ENCODE data around the gene AFMID. TPM values are rescaled to one million over a fixed set of nuclear protein-coding genes. Genes with fewer than 3 reads are reported as not detected.

AFMID gene
- total and polyA plus RNA-seq, 2 of the 13 experiments (the other 11 are each of a cell fraction or from before 2014, with no cell fraction given) = 249 to 270 TPM

DNA sequence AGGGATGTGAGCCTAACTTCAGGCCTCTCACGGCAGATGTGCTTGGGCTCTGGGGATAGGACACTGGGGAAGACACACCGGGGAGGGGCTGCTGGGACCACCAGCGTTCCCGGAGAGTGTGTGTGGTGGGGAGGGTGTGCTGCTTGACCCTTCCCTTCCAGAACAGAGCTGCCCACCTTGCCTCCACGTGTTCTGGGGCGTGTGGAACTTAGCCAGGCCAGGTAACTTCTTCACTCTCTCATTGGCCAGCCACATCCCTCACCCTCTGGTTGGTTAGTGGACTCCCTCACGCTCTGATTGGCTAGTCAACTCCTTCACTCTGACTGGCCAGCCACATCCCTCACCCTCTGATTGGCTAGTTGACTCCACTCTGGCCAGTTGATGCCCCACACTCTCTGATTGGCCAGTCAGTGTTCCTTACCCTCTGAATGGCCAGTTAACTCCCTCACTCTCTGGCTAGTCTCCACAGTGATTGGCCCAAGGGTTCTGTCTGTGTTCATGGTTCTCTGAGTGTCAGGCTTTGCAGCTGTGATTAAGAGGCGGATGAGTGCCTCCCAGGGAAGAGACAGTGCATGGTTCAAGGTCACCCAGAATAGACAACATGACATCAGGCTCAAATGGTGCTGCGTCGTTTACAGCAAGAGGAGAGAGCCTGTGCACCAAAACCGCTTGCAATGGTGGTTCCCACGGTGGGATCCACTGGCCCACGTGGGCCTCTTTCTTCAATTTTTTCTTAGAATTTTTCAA, 54.3 kb downstream of the AFMID start (continued):
- TF ChIP-seq ZSCAN29 (CRISPR knock-in tag; conservative IDR thresholded peaks at IDR 0.05) (no peak), ZBTB20 (CRISPR knock-in tag; IDR thresholded peaks at IDR 0.05; ENCODE audit: borderline replicate concordance, low read depth) (no peak), NFYC (CRISPR knock-in tag; IDR thresholded peaks at IDR 0.05) (peak; percentile 99), ZNF569 (CRISPR knock-in tag; IDR thresholded peaks at IDR 0.05; ENCODE audit: borderline replicate concordance) (no peak), ADNP (CRISPR knock-in tag; IDR thresholded peaks at IDR 0.05) (no peak), DMAP1 (CRISPR knock-in tag; IDR thresholded peaks at IDR 0.05) (0 out of 2 replicates have a peak, but pooled peaks have one; percentile 17), ETV5 (CRISPR knock-in tag; IDR thresholded peaks at IDR 0.05; ENCODE audit: borderline replicate concordance) (peak; percentile 61; the same call in 1 of the 2 replicates), KDM4B (CRISPR knock-in tag; IDR thresholded peaks at IDR 0.05) (peak; percentile 80; the same call in 1 of the 2 replicates), ZNF879 (CRISPR knock-in tag; IDR thresholded peaks at IDR 0.05) (0 out of 2 replicates have a peak, but pooled peaks have one; percentile 33), KLF12 (CRISPR knock-in tag; IDR thresholded peaks at IDR 0.05; ENCODE audit: borderline replicate concordance) (no peak), NFATC3 (CRISPR knock-in tag; IDR thresholded peaks at IDR 0.05) (peak; percentile 75; the same call in 1 of the 2 replicates), HMG20A (CRISPR knock-in tag; IDR thresholded peaks at IDR 0.05; ENCODE audit: borderline replicate concordance) (peak; percentile 44; the same call in 1 of the 2 replicates), ZNF598 (CRISPR knock-in tag; IDR thresholded peaks at IDR 0.05; ENCODE audit: borderline replicate concordance) (peak; percentile 73; the same call in 1 of the 2 replicates), MIER2 (CRISPR knock-in tag; IDR thresholded peaks at IDR 0.05) (peak; percentile 12; the same call in 1 of the 2 replicates), ZNF44 (CRISPR knock-in tag; IDR thresholded peaks at IDR 0.05) (peak; percentile 87; the same call in 1 of the 2 replicates), TBX2 (CRISPR knock-in tag; IDR thresholded peaks at IDR 0.05; ENCODE audit: borderline replicate concordance) (peak; percentile 28; the same call in 1 of the 2 replicates), SOX13 (IDR thresholded peaks at IDR 0.05) (no peak), SOX13 (CRISPR knock-in tag; conservative IDR thresholded peaks at IDR 0.05 in 1 of 2, IDR thresholded peaks at IDR 0.05 in 1 of 2) (peak in 1 of 2 experiments; percentile 39; a peak in 1 of 4 replicates), HNRNPLL (IDR thresholded peaks at IDR 0.05; ENCODE audit: low read depth, low read length, poor library complexity, severe bottlenecking) (no peak), SIN3A (IDR thresholded peaks at IDR 0.05; ENCODE audit: borderline replicate concordance, low read depth, low read length) (no peak), ZNF251 (CRISPR knock-in tag; IDR thresholded peaks at IDR 0.05) (0 out of 2 replicates have a peak, but pooled peaks have one; percentile 36), IKZF4 (CRISPR knock-in tag; IDR thresholded peaks at IDR 0.05; ENCODE audit: borderline replicate concordance, low read depth, not compliant biosample characterization) (peak; percentile 13), ZNF329 (CRISPR knock-in tag; IDR thresholded peaks at IDR 0.05; ENCODE audit: low read depth) (0 out of 2 replicates have a peak, but pooled peaks have one; percentile 29), ZFP36 (IDR thresholded peaks at IDR 0.05; ENCODE audit: borderline replicate concordance, low read depth, low read length, partially characterized antibody) (no peak), RBM22 (optimal IDR thresholded peaks at IDR 0.05; ENCODE audit: low read length) (no peak), ZNF331 (CRISPR knock-in tag; IDR thresholded peaks at IDR 0.05) (peak; percentile 74), ZNF33B (CRISPR knock-in tag; IDR thresholded peaks at IDR 0.05) (peak; percentile 84), ZNF589 (CRISPR knock-in tag; conservative IDR thresholded peaks at IDR 0.05) (no peak)
- TF ChIP-seq, protein P1, sequence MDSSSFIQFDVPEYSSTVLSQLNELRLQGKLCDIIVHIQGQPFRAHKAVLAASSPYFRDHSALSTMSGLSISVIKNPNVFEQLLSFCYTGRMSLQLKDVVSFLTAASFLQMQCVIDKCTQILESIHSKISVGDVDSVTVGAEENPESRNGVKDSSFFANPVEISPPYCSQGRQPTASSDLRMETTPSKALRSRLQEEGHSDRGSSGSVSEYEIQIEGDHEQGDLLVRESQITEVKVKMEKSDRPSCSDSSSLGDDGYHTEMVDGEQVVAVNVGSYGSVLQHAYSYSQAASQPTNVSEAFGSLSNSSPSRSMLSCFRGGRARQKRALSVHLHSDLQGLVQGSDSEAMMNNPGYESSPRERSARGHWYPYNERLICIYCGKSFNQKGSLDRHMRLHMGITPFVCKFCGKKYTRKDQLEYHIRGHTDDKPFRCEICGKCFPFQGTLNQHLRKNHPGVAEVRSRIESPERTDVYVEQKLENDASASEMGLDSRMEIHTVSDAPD (CRISPR knock-in tag; IDR thresholded peaks at IDR 0.05) = 0 out of 2 replicates have a peak, but pooled peaks have one; percentile 49
- TF ChIP-seq, protein P2, sequence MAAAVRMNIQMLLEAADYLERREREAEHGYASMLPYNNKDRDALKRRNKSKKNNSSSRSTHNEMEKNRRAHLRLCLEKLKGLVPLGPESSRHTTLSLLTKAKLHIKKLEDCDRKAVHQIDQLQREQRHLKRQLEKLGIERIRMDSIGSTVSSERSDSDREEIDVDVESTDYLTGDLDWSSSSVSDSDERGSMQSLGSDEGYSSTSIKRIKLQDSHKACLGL (CRISPR knock-in tag; IDR thresholded peaks at IDR 0.05) = 0 out of 2 replicates have a peak, but pooled peaks have one; percentile 73

All from HepG2 (cell line).